Stimulated activated CD4-positive, alpha-beta T cell treated with anti-CD3 and anti-CD28 coated beads, Interleukin-4, amount 100 ng/mL, for 24 hours (primary cell): Measurements from ENCODE around the gene PF4V1.

Experiments used
- DNase-seq: peaks from one replicate; pipeline ENCODE4 v3.0.0-alpha.2; 2020

Gene PF4V1

GRCh38 chr4:73853246-73853704 lies at the start of gene PF4V1:
Gene PF4V1 (plus strand): TSS chr4:73853296. CDS start chr4:73853363, 67 bp downstream.
- DNase-seq: no peak

GRCh38 chr4:73810191-73810590 lies 42.9 kb upstream of the PF4V1 start:
- no peak for DNase-seq

GRCh38 chr4:73811841-73812240 lies 41.3 kb upstream of the PF4V1 start:
- DNase-seq: no peak

GRCh38 chr4:73814679-73815078 lies 38.4 kb upstream of the PF4V1 start:
- no peak for DNase-seq

GRCh38 chr4:73815145-73815544 lies 38.0 kb upstream of the PF4V1 start:
- DNase-seq: no peak

- DNase-seq: no peak
Observed at GRCh38 chr4:73816814-73817213, 36.3 kb upstream of the PF4V1 start.

- DNase-seq: no peak
Observed at GRCh38 chr4:73817341-73817740, 35.8 kb upstream of the PF4V1 start.

- DNase-seq: no peak
Observed at GRCh38 chr4:73821325-73821724, 31.8 kb upstream of the PF4V1 start.

GRCh38 chr4:73822389-73822788 lies 30.7 kb upstream of the PF4V1 start:
- no peak for DNase-seq

- DNase-seq: no peak
Observed at GRCh38 chr4:73822812-73823504, 30.1 kb upstream of the PF4V1 start.

GRCh38 chr4:73823760-73824159 lies 29.3 kb upstream of the PF4V1 start:
- no peak for DNase-seq

GRCh38 chr4:73828956-73829355 lies 24.1 kb upstream of the PF4V1 start:
- DNase-seq: no peak

GRCh38 chr4:73831569-73831968 lies 21.5 kb upstream of the PF4V1 start:
- DNase-seq: no peak

GRCh38 chr4:73832651-73833237 lies 20.4 kb upstream of the PF4V1 start:
- DNase-seq: no peak

GRCh38 chr4:73836373-73837279 lies 16.5 kb upstream of the PF4V1 start, which contains the start of gene CXCL6:
Gene CXCL6 (plus strand): TSS chr4:73836678. CDS start chr4:73836751, 73 bp downstream.
- no peak for DNase-seq

- DNase-seq: no peak
Observed at GRCh38 chr4:73839071-73839470, 14.0 kb upstream of the PF4V1 start.

GRCh38 chr4:73839715-73840114 lies 13.4 kb upstream of the PF4V1 start:
- no peak for DNase-seq

GRCh38 chr4:73841243-73841925 lies 11.7 kb upstream of the PF4V1 start:
- no peak for DNase-seq

GRCh38 chr4:73842696-73843095 lies 10.4 kb upstream of the PF4V1 start:
- no peak for DNase-seq

- no peak for DNase-seq
Observed at GRCh38 chr4:73843369-73843768, 9.7 kb upstream of the PF4V1 start.

GRCh38 chr4:73844345-73844744 lies 8.8 kb upstream of the PF4V1 start:
- DNase-seq: no peak

- DNase-seq: no peak
Observed at GRCh38 chr4:73844806-73845205, 8.3 kb upstream of the PF4V1 start.
